Measurements from ENCODE around the gene GALNT14.

Gene GALNT14

GRCh38 chr2:31087491-31087890 lies 50.7 kb downstream of the GALNT14 start:
- ChIA-PET POLR2A (no interaction called here), CTCF (no interaction called here)
- TF ChIP-seq ZNF302 (tag by site-specific recombination; IDR thresholded peaks at IDR 0.05; ENCODE audit: low read depth) (no peak), ZEB2 (tag by site-specific recombination; IDR thresholded peaks at IDR 0.05) (no peak), GLIS1 (tag by site-specific recombination; IDR thresholded peaks at IDR 0.05) (no peak), ZFP41 (tag by site-specific recombination; IDR thresholded peaks at IDR 0.05; ENCODE audit: borderline replicate concordance) (no peak), SALL2 (tag by site-specific recombination; IDR thresholded peaks at IDR 0.05; ENCODE audit: borderline replicate concordance) (no peak), SCRT2 (tag by site-specific recombination; IDR thresholded peaks at IDR 0.05) (no peak), ZNF350 (tag by site-specific recombination; IDR thresholded peaks at IDR 0.05) (no peak)
- TF ChIP-seq, protein P1, sequence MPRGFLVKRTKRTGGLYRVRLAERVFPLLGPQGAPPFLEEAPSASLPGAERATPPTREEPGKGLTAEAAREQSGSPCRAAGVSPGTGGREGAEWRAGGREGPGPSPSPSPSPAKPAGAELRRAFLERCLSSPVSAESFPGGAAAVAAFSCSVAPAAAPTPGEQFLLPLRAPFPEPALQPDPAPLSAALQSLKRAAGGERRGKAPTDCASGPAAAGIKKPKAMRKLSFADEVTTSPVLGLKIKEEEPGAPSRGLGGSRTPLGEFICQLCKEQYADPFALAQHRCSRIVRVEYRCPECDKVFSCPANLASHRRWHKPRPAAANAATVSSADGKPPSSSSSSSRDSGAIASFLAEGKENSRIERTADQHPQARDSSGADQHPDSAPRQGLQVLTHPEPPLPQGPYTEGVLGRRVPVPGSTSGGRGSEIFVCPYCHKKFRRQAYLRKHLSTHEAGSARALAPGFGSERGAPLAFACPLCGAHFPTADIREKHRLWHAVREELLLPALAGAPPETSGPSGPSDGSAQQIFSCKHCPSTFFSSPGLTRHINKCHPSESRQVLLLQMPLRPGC (tag by site-specific recombination; IDR thresholded peaks at IDR 0.05), result no peak

GRCh38 chr2:31086590-31086989 lies 51.6 kb downstream of the GALNT14 start:
- Histone ChIP-seq H3K4me3 (ENCODE audit: low read depth, low read length) (no peak overlapping the region), H3K36me3 (ENCODE audit: control insufficient read depth in 2 of 2, insufficient read depth in 1 of 2, low read length in 2 of 2) (no peaks in the 10 kb centered on the region)
- CTCF ChIA-PET, result no interaction called here

More at GRCh38 chr2:31087491-31087890, 50.7 kb downstream of the GALNT14 start:
- Histone ChIP-seq H3K4me3 (ENCODE audit: low read depth, low read length) (no peak overlapping the region), H3K9me3 (ENCODE audit: control insufficient read depth, insufficient read depth, low read depth, low read length) (no peaks in the 10 kb centered on the region), H3K36me3 (ENCODE audit: control insufficient read depth in 2 of 2, insufficient read depth in 1 of 2, low read length in 2 of 2) (no peaks in the 10 kb centered on the region), H3K27ac (ENCODE audit: extremely low read depth, low read depth, low read length) (no peak overlapping the region), H3K4me1 (ENCODE audit: control insufficient read depth, insufficient read depth, low read length) (no peaks in the 10 kb centered on the region)

GRCh38 chr2:31083234-31083993 lies 54.8 kb downstream of the GALNT14 start:
- TF ChIP-seq ZIC2 (tag by site-specific recombination; IDR thresholded peaks at IDR 0.05) (peak; percentile 31; the same call in 1 of the 2 replicates), ZBTB7A (tag by site-specific recombination; IDR thresholded peaks at IDR 0.05; ENCODE audit: low read depth) (no peak), ZNF302 (tag by site-specific recombination; IDR thresholded peaks at IDR 0.05; ENCODE audit: low read depth) (no peak), ZNF26 (tag by site-specific recombination; IDR thresholded peaks at IDR 0.05) (no peak), ZNF138 (tag by site-specific recombination; IDR thresholded peaks at IDR 0.05; ENCODE audit: borderline replicate concordance) (no peak), ZNF239 (tag by site-specific recombination; IDR thresholded peaks at IDR 0.05) (no peak), ZBTB17 (tag by site-specific recombination; IDR thresholded peaks at IDR 0.05) (peak; percentile 40; the same call in 1 of the 2 replicates), IKZF3 (tag by site-specific recombination; IDR thresholded peaks at IDR 0.05) (no peak)
- TF ChIP-seq, protein P2, sequence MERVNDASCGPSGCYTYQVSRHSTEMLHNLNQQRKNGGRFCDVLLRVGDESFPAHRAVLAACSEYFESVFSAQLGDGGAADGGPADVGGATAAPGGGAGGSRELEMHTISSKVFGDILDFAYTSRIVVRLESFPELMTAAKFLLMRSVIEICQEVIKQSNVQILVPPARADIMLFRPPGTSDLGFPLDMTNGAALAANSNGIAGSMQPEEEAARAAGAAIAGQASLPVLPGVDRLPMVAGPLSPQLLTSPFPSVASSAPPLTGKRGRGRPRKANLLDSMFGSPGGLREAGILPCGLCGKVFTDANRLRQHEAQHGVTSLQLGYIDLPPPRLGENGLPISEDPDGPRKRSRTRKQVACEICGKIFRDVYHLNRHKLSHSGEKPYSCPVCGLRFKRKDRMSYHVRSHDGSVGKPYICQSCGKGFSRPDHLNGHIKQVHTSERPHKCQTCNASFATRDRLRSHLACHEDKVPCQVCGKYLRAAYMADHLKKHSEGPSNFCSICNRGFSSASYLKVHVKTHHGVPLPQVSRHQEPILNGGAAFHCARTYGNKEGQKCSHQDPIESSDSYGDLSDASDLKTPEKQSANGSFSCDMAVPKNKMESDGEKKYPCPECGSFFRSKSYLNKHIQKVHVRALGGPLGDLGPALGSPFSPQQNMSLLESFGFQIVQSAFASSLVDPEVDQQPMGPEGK (tag by site-specific recombination; IDR thresholded peaks at IDR 0.05), result no peak
- POLR2A ChIA-PET, result no interaction called here
- Histone ChIP-seq H3K36me3 (ENCODE audit: control insufficient read depth in 2 of 2, insufficient read depth in 1 of 2, low read length in 2 of 2) (no peaks in the 10 kb centered on the region), H3K27ac (ENCODE audit: extremely low read depth, low read depth, low read length) (no peak overlapping the region), H3K4me3 (ENCODE audit: low read depth, low read length) (no peak overlapping the region), H3K4me1 (ENCODE audit: control insufficient read depth, insufficient read depth, low read length) (peaks cover 5% of the 10 kb centered on the region; the same call in 1 of the 2 replicates), H3K9me3 (ENCODE audit: control insufficient read depth, insufficient read depth, low read depth, low read length) (no peaks in the 10 kb centered on the region)
- CTCF ChIA-PET, result interaction anchor here (0.5 kb wide), 1 partner anchor 247 kb away, joined by 3 read pairs; no protein-coding TSS in a partner anchor

More at GRCh38 chr2:31086590-31086989, 51.6 kb downstream of the GALNT14 start:
- H3K9me3 ChIP-seq (ENCODE audit: control insufficient read depth, insufficient read depth, low read depth, low read length), result no peaks in the 10 kb centered on the region
- TF ChIP-seq, protein P3, sequence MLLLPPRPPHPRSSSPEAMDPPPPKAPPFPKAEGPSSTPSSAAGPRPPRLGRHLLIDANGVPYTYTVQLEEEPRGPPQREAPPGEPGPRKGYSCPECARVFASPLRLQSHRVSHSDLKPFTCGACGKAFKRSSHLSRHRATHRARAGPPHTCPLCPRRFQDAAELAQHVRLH (tag by site-specific recombination; IDR thresholded peaks at IDR 0.05), result no peak
- TF ChIP-seq ZNF585B (tag by site-specific recombination; IDR thresholded peaks at IDR 0.05) (0 out of 2 replicates have a peak, but pooled peaks have one; percentile 32), PRDM1 (tag by site-specific recombination; IDR thresholded peaks at IDR 0.05) (no peak), ZNF23 (tag by site-specific recombination; IDR thresholded peaks at IDR 0.05; ENCODE audit: borderline replicate concordance) (no peak)
- TF ChIP-seq, protein P4, sequence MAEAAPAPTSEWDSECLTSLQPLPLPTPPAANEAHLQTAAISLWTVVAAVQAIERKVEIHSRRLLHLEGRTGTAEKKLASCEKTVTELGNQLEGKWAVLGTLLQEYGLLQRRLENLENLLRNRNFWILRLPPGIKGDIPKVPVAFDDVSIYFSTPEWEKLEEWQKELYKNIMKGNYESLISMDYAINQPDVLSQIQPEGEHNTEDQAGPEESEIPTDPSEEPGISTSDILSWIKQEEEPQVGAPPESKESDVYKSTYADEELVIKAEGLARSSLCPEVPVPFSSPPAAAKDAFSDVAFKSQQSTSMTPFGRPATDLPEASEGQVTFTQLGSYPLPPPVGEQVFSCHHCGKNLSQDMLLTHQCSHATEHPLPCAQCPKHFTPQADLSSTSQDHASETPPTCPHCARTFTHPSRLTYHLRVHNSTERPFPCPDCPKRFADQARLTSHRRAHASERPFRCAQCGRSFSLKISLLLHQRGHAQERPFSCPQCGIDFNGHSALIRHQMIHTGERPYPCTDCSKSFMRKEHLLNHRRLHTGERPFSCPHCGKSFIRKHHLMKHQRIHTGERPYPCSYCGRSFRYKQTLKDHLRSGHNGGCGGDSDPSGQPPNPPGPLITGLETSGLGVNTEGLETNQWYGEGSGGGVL (tag by site-specific recombination; IDR thresholded peaks at IDR 0.05), result no peak
- TF ChIP-seq, protein P5, sequence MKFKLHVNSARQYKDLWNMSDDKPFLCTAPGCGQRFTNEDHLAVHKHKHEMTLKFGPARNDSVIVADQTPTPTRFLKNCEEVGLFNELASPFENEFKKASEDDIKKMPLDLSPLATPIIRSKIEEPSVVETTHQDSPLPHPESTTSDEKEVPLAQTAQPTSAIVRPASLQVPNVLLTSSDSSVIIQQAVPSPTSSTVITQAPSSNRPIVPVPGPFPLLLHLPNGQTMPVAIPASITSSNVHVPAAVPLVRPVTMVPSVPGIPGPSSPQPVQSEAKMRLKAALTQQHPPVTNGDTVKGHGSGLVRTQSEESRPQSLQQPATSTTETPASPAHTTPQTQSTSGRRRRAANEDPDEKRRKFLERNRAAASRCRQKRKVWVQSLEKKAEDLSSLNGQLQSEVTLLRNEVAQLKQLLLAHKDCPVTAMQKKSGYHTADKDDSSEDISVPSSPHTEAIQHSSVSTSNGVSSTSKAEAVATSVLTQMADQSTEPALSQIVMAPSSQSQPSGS (tag by site-specific recombination; IDR thresholded peaks at IDR 0.05; ENCODE audit: low read depth), result no peak
- H3K4me1 ChIP-seq (ENCODE audit: control insufficient read depth, insufficient read depth, low read length), result 0 out of 2 replicates have a peak, but pooled peaks cover 5% of the 10 kb centered on the region
- POLR2A ChIA-PET, result no interaction called here
- no peak overlapping the region for H3K27ac ChIP-seq (ENCODE audit: extremely low read depth, low read depth, low read length)
